ENCODE results near the gene CEPT1.

DNA sequence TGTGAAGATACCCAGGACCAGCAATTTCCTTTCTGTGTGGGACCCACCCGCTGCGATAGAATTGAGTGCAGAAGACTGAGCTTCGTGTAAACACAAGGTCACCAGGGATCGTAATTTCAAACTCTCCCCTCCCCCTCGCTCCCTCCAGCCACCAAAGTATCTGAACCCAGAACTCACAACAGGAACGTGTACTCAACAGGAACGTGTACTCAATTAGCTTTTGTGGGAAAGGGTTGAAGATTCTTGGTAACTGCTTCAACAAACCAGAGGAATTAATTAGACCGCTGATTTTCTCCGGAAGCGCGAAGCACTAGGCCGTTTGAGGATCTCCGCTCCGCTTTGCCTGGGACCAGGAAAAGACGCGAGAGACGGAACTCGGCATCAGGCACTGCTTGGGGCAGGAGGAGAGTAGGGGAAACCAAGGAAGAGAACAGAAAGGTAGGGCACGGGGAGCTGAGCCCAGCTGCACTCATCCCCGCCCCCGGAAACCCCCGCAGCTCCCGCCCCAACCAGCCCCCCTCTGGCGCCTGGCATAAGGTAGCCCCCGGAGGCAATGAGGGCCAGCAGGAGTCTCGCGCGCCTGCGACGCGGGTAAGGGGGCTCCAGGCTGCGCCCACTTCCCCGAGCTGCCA, 583 bp upstream of the CEPT1 start:
- TF ChIP-seq POLR2AphosphoS5 (IDR thresholded peaks at IDR 0.05; ENCODE audit: borderline replicate concordance, low read depth, low read length) = no peak; the same call in 1 of the 2 replicates
- TF ChIP-seq EZH2 (IDR thresholded peaks at IDR 0.05) = no peak

All from SK-N-MC (cell line).